Memory B cell (primary cell): ENCODE results near the gene RIPPLY2.
"Not testable (repeated sequence)": the region's sequence is repeated elsewhere in the genome, so short reads cannot be mapped to it uniquely, and the experiment has no call there.

Experiments used
- ATAC-seq: fragments of 150-1000 bp; cut with Tn5 transposase; 2 replicates; pipeline ENCODE4 v1.10.0; 2021; ENCODE audit warnings: low read depth, mild to moderate bottlenecking, moderate library complexity
- DNase-seq, 2 donors: peaks; one replicate each; pipeline ENCODE4 v3.0.0; 2022; ENCODE audit warnings: low spot score in 2 of 2
- H3K27ac Mint-ChIP-seq: one replicate; pipeline ENCODE4 v1.8.0; 2022; ENCODE audit warnings: mild to moderate bottlenecking, moderate library complexity, mixed read lengths
- H3K27me3 Mint-ChIP-seq: one replicate; pipeline ENCODE4 v1.8.0; 2022; ENCODE audit warnings: mixed read lengths
- H3K36me3 Mint-ChIP-seq: one replicate; pipeline ENCODE4 v1.8.0; 2022; ENCODE audit warnings: mild to moderate bottlenecking, mixed read lengths
- H3K4me1 Mint-ChIP-seq: one replicate; pipeline ENCODE4 v1.8.0; 2022; ENCODE audit warnings: mixed read lengths
- H3K4me3 Mint-ChIP-seq: one replicate; pipeline ENCODE4 v1.8.0; 2022; ENCODE audit warnings: mild to moderate bottlenecking, moderate library complexity, mixed read lengths
- H3K9me3 Mint-ChIP-seq: one replicate; pipeline ENCODE4 v1.8.0; 2022; ENCODE audit warnings: mixed read lengths

The RIPPLY2 gene

GRCh38 chr6:83870649-83871048, 17.5 kb downstream of the RIPPLY2 start:
- Mint-ChIP-seq H3K9me3 (peaks cover 16% of the 10 kb centered on the region), H3K27ac (no peak overlapping the region), H3K36me3 (peaks cover 48% of the 10 kb centered on the region), H3K27me3 (no peaks in the 10 kb centered on the region), H3K4me1 (peaks cover 25% of the 10 kb centered on the region), H3K4me3 (no peak overlapping the region)
- no peak for DNase-seq
- ATAC-seq, result no peak

DNA sequence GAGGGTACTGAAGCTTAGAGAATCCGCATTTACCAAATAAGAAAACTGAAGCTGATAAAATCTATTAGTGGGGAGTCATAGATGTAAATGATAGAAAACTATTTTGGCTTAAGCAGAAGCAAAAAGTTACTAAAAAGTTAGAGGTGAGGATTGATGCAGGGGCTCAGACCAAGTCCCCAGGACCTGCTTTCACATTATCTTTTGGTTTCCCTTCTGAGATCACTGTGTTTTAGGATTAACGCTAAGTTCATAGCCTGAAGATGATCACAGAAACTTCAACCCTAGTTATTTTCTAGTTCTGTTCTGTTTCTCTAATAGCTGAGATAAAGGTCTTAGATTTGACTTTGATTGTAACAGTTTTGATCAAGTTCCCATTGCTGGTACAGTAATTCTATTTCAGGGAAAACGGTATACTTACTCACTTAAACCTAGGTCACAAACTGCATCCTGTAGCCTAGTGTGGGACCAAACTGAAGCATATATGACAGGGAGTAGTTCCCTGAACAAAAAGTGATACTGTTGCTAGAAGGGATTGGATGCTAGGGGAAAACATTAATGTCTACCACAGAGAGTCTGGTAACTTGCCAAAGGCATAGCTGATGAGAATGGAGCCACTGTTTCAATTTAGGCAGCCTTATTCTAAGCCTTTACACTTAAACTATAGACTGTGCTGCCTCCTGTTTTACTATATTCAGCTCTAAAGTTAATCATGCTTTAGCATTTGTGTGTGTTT, 19.4 kb downstream of the RIPPLY2 start:
- ATAC-seq, result no peak
- Mint-ChIP-seq H3K36me3 (peaks cover 35% of the 10 kb centered on the region), H3K27me3 (no peaks in the 10 kb centered on the region), H3K9me3 (peaks cover 9% of the 10 kb centered on the region), H3K27ac (no peak overlapping the region), H3K4me1 (peaks cover 24% of the 10 kb centered on the region), H3K4me3 (no peak overlapping the region)
- DNase-seq, result no peak

DNA sequence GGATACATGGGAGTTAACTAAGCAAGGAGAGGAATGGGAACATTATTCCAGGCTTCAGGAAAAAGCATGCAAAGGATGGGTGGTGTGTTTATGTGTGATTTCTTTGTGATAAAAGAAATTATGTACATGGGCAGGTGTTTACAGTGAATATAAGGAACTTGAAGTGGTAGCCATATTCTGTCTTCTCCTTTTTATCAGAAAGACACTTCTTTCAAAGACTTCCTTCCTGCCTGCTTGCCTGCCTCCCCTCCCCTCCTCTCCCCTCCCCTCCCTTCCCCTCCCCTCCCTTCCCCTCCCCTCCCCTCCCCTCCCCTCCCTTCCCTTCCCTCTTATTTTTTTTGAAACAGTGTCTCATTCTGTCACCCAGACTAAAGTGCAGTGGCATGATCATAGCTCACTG, 20.7 kb downstream of the RIPPLY2 start:
- H3K4me3 Mint-ChIP-seq, result no peak overlapping the region
- H3K36me3 Mint-ChIP-seq, result peaks cover 26% of the 10 kb centered on the region
- peaks cover 7% of the 10 kb centered on the region for H3K9me3 Mint-ChIP-seq
- H3K27ac Mint-ChIP-seq, result no peak overlapping the region
- no peak for DNase-seq
- H3K4me1 Mint-ChIP-seq, result peaks cover 30% of the 10 kb centered on the region
- no peaks in the 10 kb centered on the region for H3K27me3 Mint-ChIP-seq
- ATAC-seq, result no peak

GRCh38 chr6:83875843-83876242, 22.7 kb downstream of the RIPPLY2 start:
- Mint-ChIP-seq H3K4me1 (peaks cover 42% of the 10 kb centered on the region), H3K36me3 (peaks cover 22% of the 10 kb centered on the region), H3K9me3 (peaks cover 7% of the 10 kb centered on the region), H3K4me3 (no peak overlapping the region), H3K27me3 (no peaks in the 10 kb centered on the region), H3K27ac (no peak overlapping the region)
- ATAC-seq (no peak), DNase-seq (no peak)

DNA sequence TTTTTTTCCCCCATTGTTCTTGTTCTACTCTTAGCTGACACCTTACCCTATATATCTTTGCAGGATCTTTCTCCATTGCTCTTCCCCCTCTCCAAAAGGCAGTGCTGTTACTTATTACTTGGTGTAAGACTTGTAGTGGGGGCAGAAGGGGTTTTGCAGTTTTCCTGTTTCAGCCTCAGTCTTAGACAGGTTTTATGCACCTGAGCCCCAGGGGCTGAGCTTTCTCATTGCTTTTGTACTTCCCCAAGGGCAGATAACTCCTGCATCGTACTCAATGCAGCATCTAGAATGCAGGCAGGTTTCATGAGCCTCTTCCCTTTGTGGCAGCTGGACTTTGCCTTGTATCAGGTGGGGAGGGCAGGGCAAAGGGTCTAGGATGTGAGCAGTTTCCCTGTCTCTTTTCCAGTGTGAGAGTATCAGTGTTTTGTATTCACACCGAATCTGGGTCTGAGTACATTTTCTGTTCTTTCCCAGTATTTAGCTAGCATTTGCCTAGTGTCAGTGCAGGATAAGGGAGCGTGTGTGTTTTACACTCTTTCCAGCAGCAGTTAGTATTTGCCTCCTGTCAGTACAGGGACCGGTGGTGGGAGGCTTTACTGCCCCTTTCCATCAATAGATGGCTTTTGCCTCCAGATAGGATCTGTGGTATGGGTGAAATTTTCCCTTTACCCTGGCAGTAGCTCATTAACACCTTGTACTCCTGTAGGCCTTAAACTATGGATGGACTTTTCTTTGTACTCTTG, 25.9 kb downstream of the RIPPLY2 start:
- Mint-ChIP-seq H3K27ac (no peak overlapping the region), H3K27me3 (no peaks in the 10 kb centered on the region), H3K4me1 (peaks cover 38% of the 10 kb centered on the region), H3K36me3 (peaks cover 12% of the 10 kb centered on the region), H3K9me3 (peaks cover 3% of the 10 kb centered on the region), H3K4me3 (no peak overlapping the region)
- no peak for DNase-seq
- ATAC-seq, result no peak

- Mint-ChIP-seq H3K4me3 (no peak overlapping the region), H3K27ac (no peak overlapping the region)
- no peak for DNase-seq
Measured at GRCh38 chr6:83879746-83880145, 26.6 kb downstream of the RIPPLY2 start.

DNA sequence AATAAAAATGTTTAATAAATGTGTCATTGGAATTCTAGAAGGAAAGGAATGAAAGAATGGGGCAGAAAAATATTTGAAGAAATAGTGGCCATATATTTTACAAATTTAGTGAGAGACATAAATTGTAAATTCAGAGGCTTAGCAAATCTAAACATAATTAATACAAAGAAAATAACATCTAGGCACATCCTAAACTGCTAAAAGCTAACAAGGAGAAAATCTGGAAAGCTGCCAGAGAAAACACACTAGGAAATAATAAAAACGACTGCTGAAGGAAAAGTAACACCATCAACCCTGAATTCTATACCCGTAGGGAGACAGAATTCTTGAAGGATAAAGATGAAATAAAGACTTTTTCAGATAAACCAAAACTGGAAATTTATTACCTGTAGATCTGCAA, 30.1 kb downstream of the RIPPLY2 start:
- peaks cover 3% of the 10 kb centered on the region for H3K36me3 Mint-ChIP-seq

More at GRCh38 chr6:83879746-83880145, 26.6 kb downstream of the RIPPLY2 start:
- no peak for ATAC-seq
- H3K9me3 Mint-ChIP-seq, result no peaks in the 10 kb centered on the region
- peaks cover 9% of the 10 kb centered on the region for H3K36me3 Mint-ChIP-seq
- no peaks in the 10 kb centered on the region for H3K27me3 Mint-ChIP-seq
- H3K4me1 Mint-ChIP-seq, result peaks cover 38% of the 10 kb centered on the region

GRCh38 chr6:83884523-83884922, 31.4 kb downstream of the RIPPLY2 start:
- H3K27ac Mint-ChIP-seq, result no peak overlapping the region
- H3K36me3 Mint-ChIP-seq, result peaks cover 7% of the 10 kb centered on the region
- peaks cover 34% of the 10 kb centered on the region for H3K4me1 Mint-ChIP-seq
- peak in 1 of 2 donors; percentile 18 for DNase-seq
- no peaks in the 10 kb centered on the region for H3K27me3 Mint-ChIP-seq
- ATAC-seq, result peak; percentile 78
- H3K4me3 Mint-ChIP-seq, result no peak overlapping the region
- no peaks in the 10 kb centered on the region for H3K9me3 Mint-ChIP-seq

More for the DNA sequence above, 30.1 kb downstream of the RIPPLY2 start:
- no peaks in the 10 kb centered on the region for H3K9me3 Mint-ChIP-seq
- peak overlapping the region; percentile 60 for H3K27ac Mint-ChIP-seq
- no peaks in the 10 kb centered on the region for H3K27me3 Mint-ChIP-seq
- ATAC-seq (no peak), DNase-seq (no peak)
- H3K4me1 Mint-ChIP-seq, result peaks cover 33% of the 10 kb centered on the region
- no peak overlapping the region for H3K4me3 Mint-ChIP-seq

DNA sequence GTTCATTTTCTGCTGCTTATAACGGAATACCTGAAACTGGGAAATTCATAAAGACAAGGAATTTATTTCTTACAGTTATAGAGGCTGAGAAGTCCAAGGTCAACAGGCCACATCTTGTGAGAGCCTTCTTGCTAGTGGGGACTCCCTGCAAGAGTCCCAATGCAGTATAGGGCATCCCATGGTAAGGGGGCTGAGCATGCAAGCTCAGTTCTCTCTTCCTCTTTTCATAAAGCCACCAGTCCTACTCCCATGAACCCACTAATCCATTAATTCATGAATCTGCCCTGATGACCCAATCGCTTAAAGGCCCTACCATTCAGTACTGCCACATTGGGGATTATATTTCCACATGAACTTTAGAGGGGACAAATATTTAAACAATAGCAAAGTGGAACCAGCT, 32.8 kb downstream of the RIPPLY2 start:
- Mint-ChIP-seq H3K27ac (no peak overlapping the region), H3K36me3 (peaks cover 11% of the 10 kb centered on the region), H3K27me3 (no peaks in the 10 kb centered on the region), H3K4me1 (peaks cover 32% of the 10 kb centered on the region), H3K9me3 (no peaks in the 10 kb centered on the region), H3K4me3 (no peak overlapping the region)
- DNase-seq, result no peak
- ATAC-seq, result no peak

DNA sequence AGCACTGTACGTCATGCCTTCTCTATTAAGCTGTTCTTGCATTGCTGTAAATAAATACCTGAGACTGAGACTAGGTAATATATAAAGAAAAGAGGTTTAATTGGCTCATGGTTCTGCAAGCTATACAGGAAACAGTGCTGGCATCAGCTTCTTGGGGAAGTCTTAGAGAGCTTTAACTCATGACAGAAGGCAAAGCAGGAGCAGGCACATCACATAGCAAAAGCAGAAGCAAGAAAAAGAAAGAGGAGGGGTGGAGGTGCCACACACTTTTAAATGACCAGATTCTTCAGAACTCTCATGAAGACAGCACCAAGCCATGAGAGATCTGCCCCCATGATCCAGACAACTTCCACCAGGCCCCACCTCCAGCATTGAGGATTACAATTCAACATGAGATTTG, 36.5 kb downstream of the RIPPLY2 start:
- H3K27me3 Mint-ChIP-seq, result no peaks in the 10 kb centered on the region
- peaks cover 26% of the 10 kb centered on the region for H3K4me1 Mint-ChIP-seq

DNA sequence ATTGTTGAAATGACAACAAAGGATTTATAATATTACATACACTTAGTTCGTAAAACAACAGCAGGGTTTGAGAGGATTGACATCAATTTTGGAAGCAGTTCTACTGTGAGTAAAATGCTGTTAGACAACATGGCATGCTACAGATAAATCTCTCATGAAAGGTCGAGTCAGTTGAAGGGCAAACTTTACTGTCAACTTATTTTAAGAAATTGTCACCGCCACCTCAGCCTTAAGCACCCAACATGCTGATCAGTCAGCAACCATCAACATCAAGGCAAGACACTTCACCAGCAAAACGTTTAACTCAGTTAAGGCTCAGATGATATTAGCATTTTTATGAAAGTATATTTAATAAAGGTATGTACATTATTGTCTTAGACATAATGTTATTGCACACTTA, 37.4 kb downstream of the RIPPLY2 start:
- H3K36me3 Mint-ChIP-seq, result peaks cover 13% of the 10 kb centered on the region
- H3K9me3 Mint-ChIP-seq, result no peaks in the 10 kb centered on the region
- no peak for ATAC-seq
- peaks cover 30% of the 10 kb centered on the region for H3K4me1 Mint-ChIP-seq
- H3K4me3 Mint-ChIP-seq, result no peak overlapping the region
- DNase-seq, result no peak
- no peak overlapping the region for H3K27ac Mint-ChIP-seq
- no peaks in the 10 kb centered on the region for H3K27me3 Mint-ChIP-seq

More for the DNA sequence above, 36.5 kb downstream of the RIPPLY2 start:
- H3K27ac Mint-ChIP-seq, result no peak overlapping the region
- ATAC-seq (peak; percentile 38), DNase-seq (no peak)
- peaks cover 9% of the 10 kb centered on the region for H3K36me3 Mint-ChIP-seq
- no peaks in the 10 kb centered on the region for H3K9me3 Mint-ChIP-seq
- no peak overlapping the region for H3K4me3 Mint-ChIP-seq

DNA sequence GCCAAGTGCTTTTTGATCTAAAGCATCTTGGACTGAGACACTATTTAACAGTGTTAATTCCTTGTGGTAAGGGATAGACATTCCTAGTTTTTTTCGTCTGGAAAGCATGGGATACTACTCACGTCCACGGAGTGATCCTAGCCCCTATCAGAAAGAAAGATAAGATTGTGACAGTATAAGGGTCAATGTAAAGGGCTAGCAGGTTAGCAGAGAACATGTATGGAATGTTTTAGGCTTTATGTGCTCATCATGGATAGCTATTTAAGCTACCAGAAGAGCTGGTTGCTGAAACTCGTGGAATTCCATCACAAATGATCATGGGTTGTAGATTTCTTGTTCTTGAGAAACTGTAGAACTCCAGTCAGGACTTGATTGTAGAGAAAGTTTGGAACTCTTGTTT, 38.4 kb downstream of the RIPPLY2 start:
- Mint-ChIP-seq H3K4me1 (peaks cover 31% of the 10 kb centered on the region), H3K27ac (peak overlapping the region; percentile 64)
- no peak for ATAC-seq

DNA sequence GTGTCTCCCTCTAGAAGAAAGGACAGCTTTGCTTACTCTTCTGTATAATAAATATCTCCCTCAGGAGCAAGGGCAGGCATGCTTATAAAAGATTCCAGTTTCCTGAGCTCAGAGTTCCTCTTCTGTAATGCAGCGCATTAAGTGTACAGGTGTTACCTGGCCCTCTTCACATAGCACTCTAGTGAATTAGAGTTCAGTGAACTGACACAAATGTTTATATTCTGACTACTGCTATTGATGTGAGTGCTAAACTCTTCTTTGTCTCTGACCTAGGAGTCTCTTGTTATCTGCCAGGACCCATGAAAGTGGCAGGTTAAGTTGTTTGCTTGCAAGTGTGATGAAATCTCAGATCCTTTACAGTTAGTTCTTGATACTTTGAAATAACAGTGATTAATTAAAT, 39.9 kb downstream of the RIPPLY2 start:
- ATAC-seq (no peak), DNase-seq (no peak)
- H3K4me1 Mint-ChIP-seq, result peaks cover 31% of the 10 kb centered on the region
- H3K27ac Mint-ChIP-seq, result no peak overlapping the region
- H3K4me3 Mint-ChIP-seq, result no peak overlapping the region
- H3K36me3 Mint-ChIP-seq, result peaks cover 27% of the 10 kb centered on the region
- no peaks in the 10 kb centered on the region for H3K27me3 Mint-ChIP-seq
- no peaks in the 10 kb centered on the region for H3K9me3 Mint-ChIP-seq

More for the DNA sequence above, 38.4 kb downstream of the RIPPLY2 start:
- Mint-ChIP-seq H3K36me3 (peaks cover 22% of the 10 kb centered on the region), H3K9me3 (no peaks in the 10 kb centered on the region), H3K4me3 (no peak overlapping the region), H3K27me3 (no peaks in the 10 kb centered on the region)
- DNase-seq, result no peak

- not testable (repeated sequence) for H3K9me3 Mint-ChIP-seq, H3K27me3 Mint-ChIP-seq, H3K4me3 Mint-ChIP-seq, ATAC-seq, DNase-seq, H3K27ac Mint-ChIP-seq
- H3K36me3 Mint-ChIP-seq, result peaks cover 38% of the 10 kb centered on the region
- H3K4me1 Mint-ChIP-seq, result peaks cover 30% of the 10 kb centered on the region
Measured at GRCh38 chr6:83897094-83897493, 43.9 kb downstream of the RIPPLY2 start.
